ENCODE results near the gene INO80.

- TF ChIP-seq CTCF (IDR thresholded peaks at IDR 0.05) (no peak), POLR2A (IDR thresholded peaks at IDR 0.05) (no peak)
Measured at GRCh38 chr15:40955930-40956540, 160.0 kb downstream of the INO80 start.

Data from prostate gland (tissue), 2 donors.